HG03342 (cell line): ENCODE data around the gene GTF2H4.

Experiments used
- ATAC-seq: cut with Tn5 transposase; IDR thresholded peaks from one replicate; pipeline ENCODE4 v1.9.1; 2021; ENCODE audit warnings: mild to moderate bottlenecking, moderate library complexity; ENCODE audit not compliant: unreplicated experiment

GTF2H4 gene

DNA sequence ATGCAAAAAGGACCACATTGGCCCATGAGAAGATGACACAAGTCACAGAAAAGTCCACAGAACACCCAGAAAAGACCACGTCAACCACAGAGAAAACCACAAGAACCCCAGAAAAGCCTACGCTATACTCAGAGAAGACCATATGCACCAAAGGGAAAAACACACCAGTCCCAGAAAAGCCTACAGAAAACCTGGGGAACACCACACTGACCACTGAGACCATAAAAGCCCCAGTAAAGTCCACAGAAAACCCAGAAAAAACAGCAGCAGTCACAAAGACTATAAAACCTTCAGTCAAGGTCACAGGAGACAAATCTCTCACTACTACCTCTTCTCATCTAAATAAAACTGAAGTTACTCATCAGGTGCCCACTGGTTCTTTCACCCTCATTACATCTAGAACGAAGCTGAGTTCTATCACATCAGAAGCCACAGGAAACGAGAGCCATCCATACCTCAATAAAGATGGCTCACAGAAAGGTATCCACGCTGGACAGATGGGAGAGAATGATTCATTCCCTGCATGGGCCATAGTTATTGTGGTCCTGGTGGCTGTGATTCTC, 44.0 kb downstream of the GTF2H4 start:
- no peak for ATAC-seq

DNA sequence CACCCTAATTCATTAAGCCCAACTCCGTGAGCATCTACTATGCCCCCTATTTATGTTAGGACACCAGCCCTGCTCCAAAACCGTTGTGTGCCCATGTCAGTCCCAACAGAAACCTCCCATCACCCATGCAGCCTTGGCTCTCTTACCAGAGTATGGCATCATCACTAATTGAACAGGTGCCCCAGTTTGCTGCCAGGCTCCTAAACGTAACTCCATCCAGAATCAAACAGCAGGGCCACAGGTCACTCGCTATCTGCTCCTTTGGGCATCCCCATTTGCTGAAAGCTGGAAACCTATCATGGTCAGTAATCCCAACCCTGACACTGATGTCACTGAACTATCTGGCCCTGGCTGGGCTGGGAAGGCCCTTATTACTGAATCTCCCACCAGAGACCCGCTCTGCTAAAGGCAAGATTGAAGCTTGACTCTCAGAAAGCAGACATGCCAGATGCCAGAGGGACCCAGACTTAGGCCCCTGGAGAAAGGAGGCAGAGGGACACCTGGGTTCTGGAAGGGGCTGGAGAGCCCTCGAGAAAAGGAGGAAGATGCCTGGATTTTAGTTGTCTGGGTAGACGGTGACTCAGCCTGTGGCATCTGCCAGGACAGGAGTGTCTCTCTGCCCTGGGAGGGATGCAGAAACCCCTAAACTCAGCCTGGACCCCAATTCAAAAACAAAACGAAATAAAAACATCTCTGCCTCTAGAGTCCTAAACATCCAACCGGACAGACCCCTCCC, 46.8 kb downstream of the GTF2H4 start:
- no peak for ATAC-seq

DNA sequence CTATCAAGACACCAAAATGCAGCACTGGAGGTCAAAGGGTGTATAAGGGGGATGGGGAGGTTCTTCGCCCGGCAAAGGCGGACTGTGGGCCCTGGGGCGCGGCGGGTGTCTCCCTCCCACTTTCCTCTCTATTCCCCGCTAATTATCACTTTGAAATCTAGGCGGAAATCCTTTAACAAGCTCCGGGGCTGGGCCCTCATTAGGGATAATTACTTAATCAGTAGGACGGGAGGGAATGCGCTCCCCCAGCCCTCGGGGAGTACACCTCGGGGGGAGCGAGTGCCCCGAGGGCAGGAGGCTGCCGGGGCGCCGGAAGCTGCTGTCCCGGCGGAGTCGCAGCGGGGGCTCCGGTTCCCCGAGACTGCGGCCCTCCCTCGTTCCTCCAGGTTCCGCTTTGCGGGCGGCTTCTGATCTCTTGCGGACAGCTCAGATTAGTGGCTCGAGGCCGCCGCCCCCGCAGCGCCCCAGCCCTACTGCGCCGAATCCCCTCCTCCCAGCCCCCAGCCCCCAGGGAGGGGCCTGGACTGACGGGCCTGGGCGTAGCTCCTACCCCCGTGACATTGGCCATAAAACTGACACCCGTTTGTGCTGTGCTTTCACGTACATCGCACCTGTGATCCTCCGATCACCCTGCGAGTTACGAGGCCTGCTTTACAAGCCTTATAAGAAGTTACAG, 47.5 kb downstream of the GTF2H4 start:
- peak; percentile 68 for ATAC-seq

DNA sequence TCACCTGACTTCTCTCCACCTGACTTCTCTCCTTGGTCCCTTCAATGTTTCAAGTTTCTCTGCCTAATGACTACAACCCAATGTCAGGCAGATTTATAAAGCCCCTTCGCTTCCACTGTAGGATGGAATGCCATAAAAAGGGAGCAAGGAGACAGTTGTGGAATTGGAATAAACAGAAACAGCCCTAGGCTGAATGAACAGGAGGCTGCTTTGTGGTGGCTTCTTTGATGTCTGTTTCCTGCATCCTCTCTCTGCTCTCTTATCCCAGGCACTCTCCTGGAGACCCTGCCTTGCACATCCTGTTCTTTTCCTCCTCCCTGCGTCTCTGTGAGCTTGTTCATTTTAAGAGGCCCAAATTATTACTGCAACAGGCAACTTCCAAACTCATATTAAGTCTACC, 49.7 kb downstream of the GTF2H4 start:
- ATAC-seq = no peak

DNA sequence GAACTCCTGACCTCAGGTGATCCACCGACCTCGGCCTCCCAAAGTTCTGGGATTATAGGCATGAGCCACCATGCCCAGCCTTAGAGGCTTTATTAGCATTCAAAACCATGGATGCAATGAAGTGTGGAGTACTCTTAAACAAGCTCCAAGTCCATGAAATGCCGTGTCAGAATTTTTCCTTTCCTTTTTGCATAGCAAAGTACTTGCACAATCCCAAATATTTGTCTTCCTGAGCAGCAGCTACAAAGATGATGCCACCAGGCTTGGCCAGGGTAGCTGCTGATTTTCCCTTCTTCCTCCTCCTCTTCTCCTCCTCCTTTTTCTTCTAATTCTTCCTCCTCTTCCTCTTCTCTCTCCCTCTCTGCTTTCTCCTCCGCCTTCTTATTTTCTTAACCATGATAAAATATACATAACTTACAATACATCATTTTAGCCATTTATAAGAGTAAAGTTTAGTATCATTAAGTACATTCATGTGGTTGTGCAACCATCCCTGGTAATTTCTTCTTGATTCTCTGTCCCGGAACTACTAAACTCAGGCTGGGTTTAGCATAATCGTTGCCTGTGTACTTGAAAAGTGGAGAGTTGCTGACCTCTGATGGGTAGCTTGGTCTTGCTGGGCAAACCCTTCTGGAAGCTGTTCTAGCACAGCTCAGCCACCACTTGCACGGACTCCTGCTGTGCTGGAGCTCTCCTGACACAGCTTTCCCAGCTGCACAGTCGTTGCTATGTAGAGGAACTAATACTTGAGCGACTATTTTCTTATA, 53.1 kb downstream of the GTF2H4 start:
- no peak for ATAC-seq

DNA sequence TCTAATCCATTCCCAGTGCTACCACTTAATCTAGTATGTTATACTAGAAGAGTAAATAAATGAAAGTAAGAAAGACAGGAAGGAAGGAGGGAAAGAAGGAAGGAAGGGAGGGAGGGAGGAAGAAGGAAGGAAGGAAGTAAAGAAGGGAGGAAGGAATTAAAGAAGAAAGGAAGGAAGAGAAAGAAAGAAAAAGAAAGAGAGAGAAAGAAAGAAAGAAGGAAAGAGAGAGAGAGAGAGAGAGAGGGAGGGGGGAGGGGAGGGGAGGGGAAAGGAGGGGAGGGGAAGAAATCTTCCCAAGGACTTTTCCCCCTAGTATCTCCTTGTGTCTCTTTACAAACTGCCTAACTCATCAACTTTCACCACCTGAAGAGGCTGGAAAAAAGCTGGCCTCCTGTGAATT, 54.7 kb downstream of the GTF2H4 start:
- ATAC-seq = no peak

DNA sequence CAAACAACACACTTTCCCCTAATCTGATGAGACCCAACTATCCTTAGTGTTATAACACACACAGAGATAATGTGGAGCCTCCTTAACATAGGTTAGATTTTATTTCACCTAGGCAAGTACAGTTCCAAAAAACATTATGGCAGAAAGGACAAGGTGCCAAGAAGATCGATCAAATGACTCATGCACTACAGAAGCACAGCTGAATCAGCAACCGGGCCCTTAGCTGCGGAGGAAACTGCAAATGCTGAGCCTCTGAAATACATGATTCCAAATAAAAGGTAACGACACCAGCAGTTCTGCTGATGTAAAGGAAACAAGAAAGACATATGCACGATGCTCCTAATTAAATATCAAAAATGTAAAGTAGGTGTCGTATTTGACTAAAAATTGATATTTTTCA, 55.6 kb downstream of the GTF2H4 start:
- no peak for ATAC-seq
